ENCODE data around the gene TBX2. TPM values are rescaled to one million over a fixed set of nuclear protein-coding genes. Genes with fewer than 3 reads are reported as not detected.
"Not testable (repeated sequence)": the region's sequence is repeated elsewhere in the genome, so short reads cannot be mapped to it uniquely, and the experiment has no call there.

The TBX2 gene
- total RNA-seq, 2 donors from 2014 or later: 0.10 to 0.44 TPM

GRCh38 chr17:61420052-61420451, 20.4 kb downstream of the TBX2 start:
- no peak overlapping the region for H3K4me3 Mint-ChIP-seq
- no peak for ATAC-seq (replicated peaks in 1 of 2)
- H3K9me3 Mint-ChIP-seq: no peaks in the 10 kb centered on the region
- peaks cover 5% of the 10 kb centered on the region for H3K4me1 Mint-ChIP-seq (ENCODE audit: low read depth)
- no peaks in the 10 kb centered on the region for H3K36me3 Mint-ChIP-seq (ENCODE audit: insufficient read depth in 2 of 2)
- H3K27ac Mint-ChIP-seq: no peak overlapping the region
- no peak for DNase-seq
- peaks cover 48% of the 10 kb centered on the region for H3K27me3 Mint-ChIP-seq (ENCODE audit: low read depth)

GRCh38 chr17:61420745-61421398, 21.2 kb downstream of the TBX2 start:
- no peak for ATAC-seq (replicated peaks in 1 of 2)
- no peaks in the 10 kb centered on the region for H3K9me3 Mint-ChIP-seq
- peaks cover 5% of the 10 kb centered on the region for H3K4me1 Mint-ChIP-seq (ENCODE audit: low read depth)
- no peak for DNase-seq
- H3K4me3 Mint-ChIP-seq: no peak overlapping the region
- H3K27me3 Mint-ChIP-seq (ENCODE audit: low read depth): peaks cover 54% of the 10 kb centered on the region
- H3K27ac Mint-ChIP-seq: no peak overlapping the region
- no peaks in the 10 kb centered on the region for H3K36me3 Mint-ChIP-seq (ENCODE audit: insufficient read depth in 2 of 2)

- no peak for DNase-seq
- Mint-ChIP-seq H3K36me3 (ENCODE audit: insufficient read depth in 2 of 2) (no peaks in the 10 kb centered on the region), H3K9me3 (no peaks in the 10 kb centered on the region), H3K4me1 (ENCODE audit: low read depth) (peaks cover 5% of the 10 kb centered on the region), H3K4me3 (no peak overlapping the region), H3K27me3 (ENCODE audit: low read depth) (peaks cover 57% of the 10 kb centered on the region), H3K27ac (no peak overlapping the region)
- no peak for ATAC-seq (replicated peaks in 1 of 2)
These were observed 21.8 kb downstream of the TBX2 start for GRCh38 chr17:61421460-61421859.

- DNase-seq (no peak), ATAC-seq (replicated peaks in 1 of 2) (no peak)
- no peaks in the 10 kb centered on the region for H3K9me3 Mint-ChIP-seq
- H3K36me3 Mint-ChIP-seq (ENCODE audit: insufficient read depth in 2 of 2): no peaks in the 10 kb centered on the region
- peaks cover 60% of the 10 kb centered on the region for H3K27me3 Mint-ChIP-seq (ENCODE audit: low read depth)
- H3K4me1 Mint-ChIP-seq (ENCODE audit: low read depth): no peaks in the 10 kb centered on the region
- no peak overlapping the region for H3K27ac Mint-ChIP-seq
- no peak overlapping the region for H3K4me3 Mint-ChIP-seq
These were observed 22.6 kb downstream of the TBX2 start for GRCh38 chr17:61422116-61422799.

- Mint-ChIP-seq H3K9me3 (no peaks in the 10 kb centered on the region), H3K27ac (no peak overlapping the region), H3K4me1 (ENCODE audit: low read depth) (no peaks in the 10 kb centered on the region), H3K27me3 (ENCODE audit: low read depth) (peaks cover 66% of the 10 kb centered on the region), H3K4me3 (no peak overlapping the region), H3K36me3 (ENCODE audit: insufficient read depth in 2 of 2) (no peaks in the 10 kb centered on the region)
- DNase-seq (no peak), ATAC-seq (replicated peaks in 1 of 2) (no peak)
These were observed 23.2 kb downstream of the TBX2 start for GRCh38 chr17:61422869-61423268.

GRCh38 chr17:61423967-61424649, 24.5 kb downstream of the TBX2 start:
- Mint-ChIP-seq H3K9me3 (peaks cover 2% of the 10 kb centered on the region in 2 donors), H3K4me3 (no peak overlapping the region), H3K4me1 (ENCODE audit: low read depth) (no peaks in the 10 kb centered on the region), H3K27ac (no peak overlapping the region), H3K36me3 (ENCODE audit: insufficient read depth in 2 of 2) (no peaks in the 10 kb centered on the region), H3K27me3 (ENCODE audit: low read depth) (peaks cover 66% of the 10 kb centered on the region)
- ATAC-seq (replicated peaks in 1 of 2) (no peak), DNase-seq (no peak)

- peaks cover 48% of the 10 kb centered on the region for H3K27me3 Mint-ChIP-seq (ENCODE audit: low read depth)
- H3K4me1 Mint-ChIP-seq (ENCODE audit: low read depth): no peaks in the 10 kb centered on the region
- H3K9me3 Mint-ChIP-seq: peaks cover 2% of the 10 kb centered on the region in 2 donors
- no peak overlapping the region for H3K27ac Mint-ChIP-seq
- DNase-seq: no peak
- no peak overlapping the region for H3K4me3 Mint-ChIP-seq
- peak in 1 of 2 donors; percentile 26 for ATAC-seq (replicated peaks in 1 of 2)
- H3K36me3 Mint-ChIP-seq (ENCODE audit: insufficient read depth in 2 of 2): no peaks in the 10 kb centered on the region
These were observed 26.2 kb downstream of the TBX2 start for GRCh38 chr17:61425682-61426481.

GRCh38 chr17:61426482-61427304, 27.1 kb downstream of the TBX2 start:
- H3K4me3 Mint-ChIP-seq: no peak overlapping the region
- ATAC-seq (replicated peaks in 1 of 2) (no peak), DNase-seq (no peak)
- H3K36me3 Mint-ChIP-seq (ENCODE audit: insufficient read depth in 2 of 2): no peaks in the 10 kb centered on the region
- peaks cover 40% of the 10 kb centered on the region for H3K27me3 Mint-ChIP-seq (ENCODE audit: low read depth)
- no peak overlapping the region for H3K27ac Mint-ChIP-seq
- peaks cover 2% of the 10 kb centered on the region in 2 donors for H3K9me3 Mint-ChIP-seq
- H3K4me1 Mint-ChIP-seq (ENCODE audit: low read depth): no peaks in the 10 kb centered on the region

- H3K9me3 Mint-ChIP-seq: peaks cover 2% of the 10 kb centered on the region in 2 donors
- no peaks in the 10 kb centered on the region for H3K4me1 Mint-ChIP-seq (ENCODE audit: low read depth)
- H3K4me3 Mint-ChIP-seq: no peak overlapping the region
- DNase-seq (no peak), ATAC-seq (replicated peaks in 1 of 2) (no peak)
- H3K27me3 Mint-ChIP-seq (ENCODE audit: low read depth): peaks cover 31% of the 10 kb centered on the region
- H3K36me3 Mint-ChIP-seq (ENCODE audit: insufficient read depth in 2 of 2): no peaks in the 10 kb centered on the region
- H3K27ac Mint-ChIP-seq: no peak overlapping the region
These were observed 27.9 kb downstream of the TBX2 start for GRCh38 chr17:61427567-61427966.

GRCh38 chr17:61429274-61429673, 29.6 kb downstream of the TBX2 start:
- no peak overlapping the region for H3K4me3 Mint-ChIP-seq
- no peak overlapping the region for H3K27ac Mint-ChIP-seq
- ATAC-seq (replicated peaks in 1 of 2) (no peak), DNase-seq (no peak)
- peaks cover 2% of the 10 kb centered on the region in 2 donors for H3K9me3 Mint-ChIP-seq
- no peaks in the 10 kb centered on the region for H3K4me1 Mint-ChIP-seq (ENCODE audit: low read depth)
- no peaks in the 10 kb centered on the region for H3K36me3 Mint-ChIP-seq (ENCODE audit: insufficient read depth in 2 of 2)
- peaks cover 26% of the 10 kb centered on the region for H3K27me3 Mint-ChIP-seq (ENCODE audit: low read depth)

- ATAC-seq (replicated peaks in 1 of 2): not testable (repeated sequence)
These were observed 30.2 kb downstream of the TBX2 start for GRCh38 chr17:61429831-61430230.

GRCh38 chr17:61431594-61432311, 32.1 kb downstream of the TBX2 start:
- peaks cover 2 to 4% of the 10 kb centered on the region in 2 donors for H3K9me3 Mint-ChIP-seq
- no peak overlapping the region for H3K4me3 Mint-ChIP-seq
- H3K27me3 Mint-ChIP-seq (ENCODE audit: low read depth): peaks cover 29% of the 10 kb centered on the region
- H3K27ac Mint-ChIP-seq: no peak overlapping the region
- no peaks in the 10 kb centered on the region for H3K36me3 Mint-ChIP-seq (ENCODE audit: insufficient read depth in 2 of 2)
- ATAC-seq (replicated peaks in 1 of 2): no peak
- no peak for DNase-seq
- no peaks in the 10 kb centered on the region for H3K4me1 Mint-ChIP-seq (ENCODE audit: low read depth)

More at GRCh38 chr17:61429831-61430230, 30.2 kb downstream of the TBX2 start:
- H3K27ac Mint-ChIP-seq; H3K36me3 Mint-ChIP-seq (ENCODE audit: insufficient read depth in 2 of 2); H3K4me1 Mint-ChIP-seq (ENCODE audit: low read depth); H3K4me3 Mint-ChIP-seq; H3K9me3 Mint-ChIP-seq; DNase-seq: not testable (repeated sequence)
- H3K27me3 Mint-ChIP-seq (ENCODE audit: low read depth): peaks cover 32% of the 10 kb centered on the region
